Hepatocyte (in vitro differentiated cells): ENCODE data around the gene LRRC73. TPM values are rescaled to one million over a fixed set of nuclear protein-coding genes. Genes with fewer than 3 reads are reported as not detected.
"Not testable (repeated sequence)": the region's sequence is repeated elsewhere in the genome, so short reads cannot be mapped to it uniquely, and the experiment has no call there.

Experiments used
- DNase-seq: peaks from one replicate; pipeline ENCODE4 v3.0.0-alpha.2; 2016; ENCODE audit warnings: low spot score
- H2AFZ ChIP-seq: fragments of 200-600 bp; sonication (generic); 2 replicates; pipeline ENCODE4 v1.6.0; 2016; ENCODE audit warnings: antibody characterized with exemption, mild to moderate bottlenecking
- H3K27ac ChIP-seq: fragments of 200-600 bp; sonication (generic); 2 replicates; pipeline ENCODE4 v1.5.1; 2016; ENCODE audit warnings: mild to moderate bottlenecking
- H3K27me3 ChIP-seq: fragments of 200-600 bp; sonication (generic); 2 replicates; pipeline ENCODE4 v1.6.1; 2016
- H3K36me3 ChIP-seq: fragments of 200-600 bp; sonication (generic); replicated peaks from 2 replicates; pipeline ENCODE4 v1.5.1; 2016; ENCODE audit warnings: low read depth; ENCODE audit not compliant: insufficient read depth
- H3K4me1 ChIP-seq: fragments of 200-600 bp; sonication (generic); 2 replicates; pipeline ENCODE4 v1.5.1; 2016; ENCODE audit warnings: mild to moderate bottlenecking, moderate library complexity; ENCODE audit not compliant: insufficient read depth
- H3K4me2 ChIP-seq: fragments of 200-600 bp; sonication (generic); 2 replicates; pipeline ENCODE4 v1.6.0; 2016
- H3K4me3 ChIP-seq: fragments of 200-600 bp; sonication (generic); 2 replicates; pipeline ENCODE4 v1.5.1; 2016; ENCODE audit warnings: mild to moderate bottlenecking
- H3K79me2 ChIP-seq: fragments of 200-600 bp; sonication (generic); 2 replicates; pipeline ENCODE4 v1.6.0; 2017; ENCODE audit warnings: mild to moderate bottlenecking
- H3K9me2 ChIP-seq: fragments of 200-600 bp; sonication (generic); replicated peaks from 2 replicates; pipeline ENCODE4 v1.6.0; 2017; ENCODE audit warnings: mild to moderate bottlenecking; ENCODE audit not compliant: insufficient read depth
- H3K9me3 ChIP-seq: fragments of 200-600 bp; sonication (generic); 2 replicates; pipeline ENCODE4 v1.5.1; 2016; ENCODE audit warnings: low read depth, mild to moderate bottlenecking
- H4K20me1 ChIP-seq: fragments of 200-600 bp; sonication (generic); 2 replicates; pipeline ENCODE4 v1.6.0; 2016; ENCODE audit warnings: mild to moderate bottlenecking; ENCODE audit not compliant: insufficient read depth, poor library complexity, severe bottlenecking
- CTCF ChIP-seq: fragments of 200-600 bp; sonication (generic); IDR thresholded peaks from 2 replicates; pipeline ENCODE4 v1.5.1; 2016; ENCODE audit warnings: antibody characterized with exemption, mild to moderate bottlenecking; ENCODE audit not compliant: poor library complexity
- EZH2 ChIP-seq: fragments of 200-600 bp; sonication (generic); IDR thresholded peaks from 2 replicates; pipeline ENCODE4 v1.6.1; 2016; ENCODE audit warnings: antibody characterized with exemption, mild to moderate bottlenecking, borderline replicate concordance
- EZH2phosphoT487 ChIP-seq: fragments of 200-600 bp; sonication (generic); IDR thresholded peaks from one replicate; pipeline ENCODE4 v1.6.1; 2018; ENCODE audit warnings: antibody characterized with exemption, mild to moderate bottlenecking, low read depth, moderate library complexity; ENCODE audit not compliant: unreplicated experiment, severe bottlenecking
- WGBS: methylation state at CpG from one replicate; pipeline ENCODE4 v1.1.6; 2016; ENCODE audit warnings: low lambda C conversion rate; ENCODE audit errors: missing lambda C conversion rate; 5-methylcytosine and 5-hydroxymethylcytosine counted together
- polyA plus RNA-seq: library from polyadenylated mRNA; unstranded; fragments of >200 nt; fragmentation: Nextera tagmentation; extraction: Ambion mirVana; gene quantifications from 2 replicates; pipeline ENCODE4 v1.2.1, GENCODE V29; 2016
- small RNA-seq: library from RNA; depleted of rRNA; stranded (forward); fragments of <200 nt; gene quantifications from one replicate; pipeline ENCODE3, GENCODE V24; 2014
- total RNA-seq: library from RNA; depleted of rRNA; stranded (reverse); fragments of >200 nt; gene quantifications from 2 replicates; pipeline ENCODE4 v1.2.3, GENCODE V29; 2014

The LRRC73 gene
- total and polyA plus RNA-seq, 2 experiments from 2014 or later, result 0.22 TPM; not detected in 1

GRCh38 chr6:43459535-43459934 is 50.6 kb downstream of the LRRC73 start:
- Histone ChIP-seq H3K27ac (no peak overlapping the region), H3K4me2 (no peak overlapping the region), H3K36me3 (no peaks in the 10 kb centered on the region), H3K9me3 (no peaks in the 10 kb centered on the region), H2AFZ (no peak overlapping the region), H3K4me3 (no peak overlapping the region), H3K79me2 (no peaks in the 10 kb centered on the region), H3K27me3 (peaks cover 24% of the 10 kb centered on the region), H4K20me1 (no peaks in the 10 kb centered on the region), H3K4me1 (no peaks in the 10 kb centered on the region), H3K9me2 (no peaks in the 10 kb centered on the region)
- TF ChIP-seq CTCF (no peak), EZH2 (no peak), EZH2phosphoT487 (no peak)
- WGBS, result 74% methylated on average over 1 of the region's 1 CpG
- no peak for DNase-seq

GRCh38 chr6:43458154-43458553 is 52.0 kb downstream of the LRRC73 start:
- not testable (repeated sequence) for H2AFZ ChIP-seq

GRCh38 chr6:43457643-43458042 is 52.5 kb downstream of the LRRC73 start:
- Histone ChIP-seq H4K20me1 (no peaks in the 10 kb centered on the region), H2AFZ (no peak overlapping the region), H3K27ac (no peak overlapping the region), H3K4me1 (no peaks in the 10 kb centered on the region), H3K4me2 (peak overlapping the region; percentile 37), H3K9me3 (no peaks in the 10 kb centered on the region), H3K27me3 (peaks cover 24% of the 10 kb centered on the region), H3K9me2 (no peaks in the 10 kb centered on the region), H3K79me2 (no peaks in the 10 kb centered on the region), H3K36me3 (no peaks in the 10 kb centered on the region), H3K4me3 (no peak overlapping the region)
- 36% methylated on average over 7 of the region's 9 CpGs for WGBS
- DNase-seq, result peak; percentile 11
- peak; percentile 16 for TF ChIP-seq CTCF
- TF ChIP-seq EZH2phosphoT487, result no peak
- no peak for TF ChIP-seq EZH2

More at GRCh38 chr6:43458154-43458553, 52.0 kb downstream of the LRRC73 start:
- H4K20me1 ChIP-seq, H3K4me2 ChIP-seq, H3K27ac ChIP-seq, H3K79me2 ChIP-seq, H3K4me1 ChIP-seq, H3K9me2 ChIP-seq, H3K36me3 ChIP-seq, H3K4me3 ChIP-seq, DNase-seq, H3K9me3 ChIP-seq: not testable (repeated sequence)
- H3K27me3 ChIP-seq, result peaks cover 24% of the 10 kb centered on the region
- 91% methylated on average over 15 of the region's 15 CpGs for WGBS

Small RNA genes within 50 kb of the gene (small RNA-seq; reads per million reads assigned to genes)
- not detected for gene RF00426
- gene RNU6-1113P, result not detected

Other genes starting within 250 kb of the LRRC73 start
- gene SLC22A7, start 212.1 kb downstream of the LRRC73 start, total RNA-seq, result 24.3 and 31.5 TPM in 2 replicates
- 18.5 and 40.1 TPM in 2 replicates for gene SLC22A7, start 212.1 kb downstream of the LRRC73 start, polyA plus RNA-seq
- 0.80 and 1.6 TPM in 2 replicates for gene CRIP3, start 201.5 kb downstream of the LRRC73 start, total RNA-seq
- gene CRIP3, start 201.5 kb downstream of the LRRC73 start, polyA plus RNA-seq, result 1.0 and 1.5 TPM in 2 replicates
- gene ZNF318, start 140.7 kb downstream of the LRRC73 start, total RNA-seq, result 13.4 and 14.4 TPM in 2 replicates
- gene ZNF318, start 140.7 kb downstream of the LRRC73 start, polyA plus RNA-seq, result 6.4 and 6.9 TPM in 2 replicates
- 16.7 and 17.6 TPM in 2 replicates for gene ABCC10, start 82.8 kb downstream of the LRRC73 start, total RNA-seq
- 33.3 and 41.3 TPM in 2 replicates for gene ABCC10, start 82.8 kb downstream of the LRRC73 start, polyA plus RNA-seq
- 0.33 and 0.60 TPM in 2 replicates for gene DLK2, start 54.8 kb downstream of the LRRC73 start, total RNA-seq
- gene DLK2, start 54.8 kb downstream of the LRRC73 start, polyA plus RNA-seq, result 1.8 and 2.1 TPM in 2 replicates
- gene TJAP1, start 32.8 kb downstream of the LRRC73 start, total RNA-seq, result 14.6 and 16.4 TPM in 2 replicates
- 10.3 and 13.8 TPM in 2 replicates for gene TJAP1, start 32.8 kb downstream of the LRRC73 start, polyA plus RNA-seq
- 179 and 198 TPM in 2 replicates for gene YIPF3, start 6.6 kb upstream of the LRRC73 start, total RNA-seq
- gene YIPF3, start 6.6 kb upstream of the LRRC73 start, polyA plus RNA-seq, result 163 and 166 TPM in 2 replicates
- gene POLR1C, start 6.7 kb upstream of the LRRC73 start, total RNA-seq, result 26.1 and 37.7 TPM in 2 replicates
- 33.7 and 36.2 TPM in 2 replicates for gene POLR1C, start 6.7 kb upstream of the LRRC73 start, polyA plus RNA-seq
- 21.4 and 23.4 TPM in 2 replicates for gene XPO5, start 65.7 kb upstream of the LRRC73 start, total RNA-seq
- gene XPO5, start 65.7 kb upstream of the LRRC73 start, polyA plus RNA-seq, result 12.0 and 16.2 TPM in 2 replicates
- 7.4 and 8.9 TPM in 2 replicates for gene POLH, start 65.8 kb upstream of the LRRC73 start, total RNA-seq
- gene POLH, start 65.8 kb upstream of the LRRC73 start, polyA plus RNA-seq, result 5.0 and 5.1 TPM in 2 replicates
- 42.9 and 59.5 TPM in 2 replicates for gene GTPBP2, start 118.9 kb upstream of the LRRC73 start, total RNA-seq
- gene GTPBP2, start 118.9 kb upstream of the LRRC73 start, polyA plus RNA-seq, result 21.9 and 28.7 TPM in 2 replicates
- gene MAD2L1BP, start 125.5 kb upstream of the LRRC73 start, total RNA-seq, result 36.3 and 47.6 TPM in 2 replicates
- 32.1 and 43.8 TPM in 2 replicates for gene MAD2L1BP, start 125.5 kb upstream of the LRRC73 start, polyA plus RNA-seq
- 0.08 and 0.73 TPM in 2 replicates for gene RSPH9, start 134.7 kb upstream of the LRRC73 start, total RNA-seq
- 1.8 and 2.8 TPM in 2 replicates for gene RSPH9, start 134.7 kb upstream of the LRRC73 start, polyA plus RNA-seq
- 46.1 and 53.1 TPM in 2 replicates for gene MRPS18A, start 177.4 kb upstream of the LRRC73 start, total RNA-seq
- 68.8 and 71.1 TPM in 2 replicates for gene MRPS18A, start 177.4 kb upstream of the LRRC73 start, polyA plus RNA-seq